ENCODE measurements around the gene SERINC2. TPM values are rescaled to one million over a fixed set of nuclear protein-coding genes. Genes with fewer than 3 reads are reported as not detected.

Gene SERINC2
- total and polyA plus RNA-seq, 9 of the 15 experiments (the other 6 are each of a cell fraction or from before 2014, with no cell fraction given) = 0.07 to 1.2 (median 0.70) TPM; not detected in 2

- no peak for TF ChIP-seq RNF219 (CRISPR knock-in tag; IDR thresholded peaks at IDR 0.05)
- TF ChIP-seq POLR2B (IDR thresholded peaks at IDR 0.05; ENCODE audit: low read depth, partially characterized antibody) = no peak
- TF ChIP-seq SUPT5H (IDR thresholded peaks at IDR 0.05) = no peak
- TF ChIP-seq MBD1 (CRISPR knock-in tag; IDR thresholded peaks at IDR 0.05) = no peak
- peak; percentile 44 for TF ChIP-seq PKNOX1 (IDR thresholded peaks at IDR 0.05)
- no peak for TF ChIP-seq PCBP2 (IDR thresholded peaks at IDR 0.05; ENCODE audit: low read depth, low read length, poor library complexity, severe bottlenecking)
- no peak for TF ChIP-seq MCM5 (IDR thresholded peaks at IDR 0.05; ENCODE audit: low read depth)
- TF ChIP-seq HSF4 (CRISPR knock-in tag; IDR thresholded peaks at IDR 0.05; ENCODE audit: borderline replicate concordance) = no peak
- peak; percentile 55; the same call in 1 of the 2 replicates for TF ChIP-seq ZNF175 (CRISPR knock-in tag; IDR thresholded peaks at IDR 0.05; ENCODE audit: low read depth)
- no peak for TF ChIP-seq TSHZ1 (CRISPR knock-in tag; IDR thresholded peaks at IDR 0.05)
- TF ChIP-seq XRCC4 (IDR thresholded peaks at IDR 0.05; ENCODE audit: extremely low read depth, insufficient read depth, insufficient read length) = no peak
- no peak for TF ChIP-seq NR2C1 (IDR thresholded peaks at IDR 0.05)
- no peak for TF ChIP-seq NR2C1 (tag; IDR thresholded peaks at IDR 0.05)
- no peak for TF ChIP-seq DMBX1 (CRISPR knock-in tag; IDR thresholded peaks at IDR 0.05; ENCODE audit: borderline replicate concordance)
- TF ChIP-seq FOXK1 (CRISPR knock-in tag; IDR thresholded peaks at IDR 0.05; ENCODE audit: borderline replicate concordance) = no peak
- TF ChIP-seq LARP7 (IDR thresholded peaks at IDR 0.05) = no peak
- TF ChIP-seq RUNX1 (IDR thresholded peaks at IDR 0.05; ENCODE audit: low read depth) = no peak
- peak; percentile 45 for TF ChIP-seq RBM25 (IDR thresholded peaks at IDR 0.05; ENCODE audit: low read depth, low read length, severe bottlenecking)
- no peak for TF ChIP-seq ZNF354B (CRISPR knock-in tag; IDR thresholded peaks at IDR 0.05)
- TF ChIP-seq ZNF224 (CRISPR knock-in tag; IDR thresholded peaks at IDR 0.05) = no peak
Observed at GRCh38 chr1:31447210-31447609, 34.2 kb downstream of the SERINC2 start (continued).

All from K562 (cell line).